ENCODE results near the gene SMG1. TPM values are rescaled to one million over a fixed set of nuclear protein-coding genes. Genes with fewer than 3 reads are reported as not detected.

The SMG1 gene
- total and polyA plus RNA-seq, 2 experiments from 2014 or later, result 9.9 to 57.0 TPM

DNA sequence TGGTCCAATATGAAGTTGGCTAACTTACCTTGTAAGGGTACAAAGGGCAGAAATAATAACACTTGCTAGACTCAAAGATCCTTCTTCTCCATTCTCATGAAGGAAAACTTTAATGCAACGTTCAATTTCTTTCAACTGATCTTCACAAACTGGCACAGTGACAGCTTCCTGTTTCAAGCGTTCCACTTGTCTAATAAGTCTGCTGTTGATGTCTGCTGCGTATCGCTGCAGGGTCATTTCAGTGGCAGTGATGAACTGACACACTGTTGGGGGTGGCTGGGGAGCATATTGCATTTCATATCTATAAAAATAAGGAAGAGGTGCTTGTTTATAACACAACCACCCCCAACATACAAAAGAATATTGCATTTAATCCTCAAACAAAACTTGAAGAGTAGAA is 91.3 kb downstream of the SMG1 start:
- Histone ChIP-seq H3K4me3 (no peak overlapping the region), H3K4me2 (no peak overlapping the region), H4K20me1 (ENCODE audit: insufficient read depth, poor library complexity, severe bottlenecking) (no peaks in the 10 kb centered on the region), H3K9me3 (ENCODE audit: low read depth) (no peaks in the 10 kb centered on the region), H3K36me3 (replicated peaks; ENCODE audit: insufficient read depth, low read depth) (peaks cover 3% of the 10 kb centered on the region), H3K9me2 (replicated peaks; ENCODE audit: insufficient read depth) (no peaks in the 10 kb centered on the region), H3K79me2 (no peaks in the 10 kb centered on the region), H3K27me3 (no peaks in the 10 kb centered on the region), H2AFZ (no peak overlapping the region), H3K4me1 (ENCODE audit: insufficient read depth) (no peaks in the 10 kb centered on the region), H3K27ac (no peak overlapping the region)
- TF ChIP-seq EZH2 (IDR thresholded peaks at IDR 0.05; ENCODE audit: borderline replicate concordance), result no peak
- TF ChIP-seq, protein P1, sequence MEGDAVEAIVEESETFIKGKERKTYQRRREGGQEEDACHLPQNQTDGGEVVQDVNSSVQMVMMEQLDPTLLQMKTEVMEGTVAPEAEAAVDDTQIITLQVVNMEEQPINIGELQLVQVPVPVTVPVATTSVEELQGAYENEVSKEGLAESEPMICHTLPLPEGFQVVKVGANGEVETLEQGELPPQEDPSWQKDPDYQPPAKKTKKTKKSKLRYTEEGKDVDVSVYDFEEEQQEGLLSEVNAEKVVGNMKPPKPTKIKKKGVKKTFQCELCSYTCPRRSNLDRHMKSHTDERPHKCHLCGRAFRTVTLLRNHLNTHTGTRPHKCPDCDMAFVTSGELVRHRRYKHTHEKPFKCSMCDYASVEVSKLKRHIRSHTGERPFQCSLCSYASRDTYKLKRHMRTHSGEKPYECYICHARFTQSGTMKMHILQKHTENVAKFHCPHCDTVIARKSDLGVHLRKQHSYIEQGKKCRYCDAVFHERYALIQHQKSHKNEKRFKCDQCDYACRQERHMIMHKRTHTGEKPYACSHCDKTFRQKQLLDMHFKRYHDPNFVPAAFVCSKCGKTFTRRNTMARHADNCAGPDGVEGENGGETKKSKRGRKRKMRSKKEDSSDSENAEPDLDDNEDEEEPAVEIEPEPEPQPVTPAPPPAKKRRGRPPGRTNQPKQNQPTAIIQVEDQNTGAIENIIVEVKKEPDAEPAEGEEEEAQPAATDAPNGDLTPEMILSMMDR (IDR thresholded peaks at IDR 0.05; ENCODE audit: poor library complexity), result no peak
- TF ChIP-seq EZH2phosphoT487 (IDR thresholded peaks at IDR 0.05; ENCODE audit: low read depth, severe bottlenecking, unreplicated experiment), result no peak
- 96% methylated on average over 4 of the region's 4 CpGs for WGBS (ENCODE audit: low lambda C conversion rate, missing lambda C conversion rate)
- no peak for DNase-seq (ENCODE audit: low spot score)

DNA sequence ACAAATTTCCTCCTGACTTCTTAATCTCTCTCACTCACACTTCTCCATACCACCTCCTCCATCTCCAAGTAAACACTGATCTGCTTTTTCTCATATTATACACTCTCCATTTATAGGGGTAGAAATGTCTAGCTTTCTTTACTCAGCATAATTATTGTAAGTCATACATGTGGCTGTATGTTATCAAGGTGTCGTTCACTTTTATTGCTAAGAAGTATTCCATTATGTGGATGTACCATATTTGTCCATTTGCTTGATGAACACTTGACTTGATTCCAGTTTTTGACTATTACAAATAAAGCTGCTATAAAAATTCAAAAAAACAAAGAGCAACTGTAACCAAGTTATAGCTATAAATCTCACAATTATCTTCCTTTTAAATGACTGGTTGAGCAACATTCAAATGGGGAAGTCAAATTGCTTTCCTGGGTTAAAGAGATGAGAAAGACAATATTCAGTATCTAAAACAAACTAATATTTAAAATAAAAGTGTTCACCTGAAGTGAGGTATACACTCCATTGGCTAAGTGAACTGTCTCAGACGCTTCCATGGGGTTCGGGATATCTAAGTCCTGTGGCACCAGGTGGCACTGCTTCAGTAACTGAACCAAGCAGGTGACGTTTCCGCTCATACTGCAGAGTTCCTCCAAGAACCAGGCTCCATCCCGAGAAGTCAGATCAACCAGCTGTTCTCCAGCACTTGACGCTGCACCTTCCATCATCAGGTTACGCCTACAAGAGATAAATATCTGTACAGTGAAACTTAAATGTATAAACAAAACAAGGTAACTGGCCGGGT is 92.3 kb downstream of the SMG1 start:
- H3K27me3 ChIP-seq, result no peaks in the 10 kb centered on the region
- WGBS (ENCODE audit: low lambda C conversion rate, missing lambda C conversion rate), result 93% methylated on average over 9 of the region's 9 CpGs
- H3K27ac ChIP-seq, result no peak overlapping the region
- no peak overlapping the region for H3K4me2 ChIP-seq
- H3K4me3 ChIP-seq, result no peak overlapping the region
- no peaks in the 10 kb centered on the region for H3K4me1 ChIP-seq (ENCODE audit: insufficient read depth)
- H2AFZ ChIP-seq, result no peak overlapping the region
- TF ChIP-seq EZH2 (IDR thresholded peaks at IDR 0.05; ENCODE audit: borderline replicate concordance), result no peak
- no peak for TF ChIP-seq EZH2phosphoT487 (IDR thresholded peaks at IDR 0.05; ENCODE audit: low read depth, severe bottlenecking, unreplicated experiment)
- TF ChIP-seq, protein P1 (IDR thresholded peaks at IDR 0.05; ENCODE audit: poor library complexity), result no peak
- no peak for DNase-seq (ENCODE audit: low spot score)
- no peaks in the 10 kb centered on the region for H3K9me2 ChIP-seq (replicated peaks; ENCODE audit: insufficient read depth)
- no peaks in the 10 kb centered on the region for H3K79me2 ChIP-seq
- H3K36me3 ChIP-seq (replicated peaks; ENCODE audit: insufficient read depth, low read depth), result peaks cover 12% of the 10 kb centered on the region
- no peaks in the 10 kb centered on the region for H4K20me1 ChIP-seq (ENCODE audit: insufficient read depth, poor library complexity, severe bottlenecking)
- no peaks in the 10 kb centered on the region for H3K9me3 ChIP-seq (ENCODE audit: low read depth)

DNA sequence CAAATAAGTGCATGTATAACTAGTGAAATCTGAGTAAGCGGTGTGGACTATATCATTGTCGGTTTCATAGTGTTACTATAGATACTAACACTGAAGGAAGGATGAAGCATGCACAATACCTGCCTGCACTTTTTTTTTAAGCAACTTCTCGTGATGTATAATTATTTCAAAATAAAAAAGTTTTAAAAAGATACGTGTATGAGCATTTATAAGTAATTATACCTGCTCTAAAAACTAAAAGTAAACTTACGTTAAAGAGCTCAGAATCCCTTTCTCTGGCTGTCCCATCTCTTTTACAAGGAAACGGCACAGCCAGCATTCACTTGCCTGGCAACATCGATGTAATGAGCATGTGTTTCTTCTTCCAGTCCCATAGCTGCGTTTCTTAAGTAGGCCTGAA is 93.6 kb downstream of the SMG1 start:
- Histone ChIP-seq H3K36me3 (replicated peaks; ENCODE audit: insufficient read depth, low read depth) (peaks cover 12% of the 10 kb centered on the region), H3K27ac (no peak overlapping the region), H3K4me3 (no peak overlapping the region), H3K4me1 (ENCODE audit: insufficient read depth) (no peaks in the 10 kb centered on the region), H3K79me2 (no peaks in the 10 kb centered on the region), H3K4me2 (no peak overlapping the region), H3K27me3 (no peaks in the 10 kb centered on the region), H4K20me1 (ENCODE audit: insufficient read depth, poor library complexity, severe bottlenecking) (no peaks in the 10 kb centered on the region), H3K9me3 (ENCODE audit: low read depth) (no peaks in the 10 kb centered on the region), H3K9me2 (replicated peaks; ENCODE audit: insufficient read depth) (no peaks in the 10 kb centered on the region), H2AFZ (no peak overlapping the region)
- 93% methylated on average over 8 of the region's 8 CpGs for whole genome bisulfite sequencing (ENCODE audit: low lambda C conversion rate, missing lambda C conversion rate)
- DNase-seq (ENCODE audit: low spot score), result no peak
- TF ChIP-seq EZH2phosphoT487 (IDR thresholded peaks at IDR 0.05; ENCODE audit: low read depth, severe bottlenecking, unreplicated experiment) (no peak), EZH2 (IDR thresholded peaks at IDR 0.05; ENCODE audit: borderline replicate concordance) (no peak)
- TF ChIP-seq, protein P1 (IDR thresholded peaks at IDR 0.05; ENCODE audit: poor library complexity), result no peak

All from hepatocyte (in vitro differentiated cells).